Osteoblast (primary cell): Measurements from ENCODE around the gene SOCS4. TPM values are rescaled to one million over a fixed set of nuclear protein-coding genes. Genes with fewer than 3 reads are reported as not detected.

Experiments used
- DNase-seq: peaks from one replicate; pipeline ENCODE4 v3.0.0; 2011; ENCODE audit warnings: low spot score, mixed read lengths; ENCODE audit not compliant: insufficient read length; ENCODE audit errors: missing footprints
- H2AFZ ChIP-seq: 2 replicates; pipeline ENCODE4 v1.6.0; 2011; ENCODE audit warnings: mild to moderate bottlenecking, low read length
- H3K27ac ChIP-seq: 2 replicates; pipeline ENCODE4 v1.5.1; 2011; ENCODE audit warnings: mild to moderate bottlenecking, low read depth, low read length, moderate library complexity
- H3K27me3 ChIP-seq: 2 replicates; pipeline ENCODE4 v1.6.0; 2012; ENCODE audit warnings: mild to moderate bottlenecking, control low read depth, inconsistent platforms, low read length, moderate library complexity; ENCODE audit not compliant: insufficient read depth
- H3K36me3 ChIP-seq: 2 replicates; pipeline ENCODE4 v1.5.1; 2011; ENCODE audit warnings: mild to moderate bottlenecking, low read length, control low read depth, moderate library complexity; ENCODE audit not compliant: insufficient read depth
- H3K4me1 ChIP-seq: 2 replicates; pipeline ENCODE4 v1.5.1; 2011; ENCODE audit warnings: mild to moderate bottlenecking, low read length, control low read depth, moderate library complexity; ENCODE audit not compliant: insufficient read depth
- H3K4me2 ChIP-seq: 2 replicates; pipeline ENCODE4 v1.6.0; 2011; ENCODE audit warnings: mild to moderate bottlenecking, low read length; ENCODE audit not compliant: insufficient read depth
- H3K4me3 ChIP-seq: fragments of 200-600 bp; sonication (generic); 3 replicates; pipeline ENCODE4 v1.5.1; 2012; ENCODE audit warnings: mild to moderate bottlenecking, low read length, inconsistent platforms; ENCODE audit not compliant: insufficient read depth
- H3K79me2 ChIP-seq: 2 replicates; pipeline ENCODE4 v1.6.0; 2012; ENCODE audit warnings: mild to moderate bottlenecking, low read length, control low read depth, inconsistent platforms; ENCODE audit not compliant: insufficient read depth
- H3K9me3 ChIP-seq: 2 replicates; pipeline ENCODE4 v1.5.1; 2011; ENCODE audit warnings: low read depth, low read length, control low read depth
- H4K20me1 ChIP-seq: 2 replicates; pipeline ENCODE4 v1.6.0; 2012; ENCODE audit warnings: mild to moderate bottlenecking, low read length, control low read depth; ENCODE audit not compliant: insufficient read depth
- total RNA-seq: library from RNA; depleted of rRNA; stranded (reverse); fragments of >200 nt; gene quantifications from 2 replicates; pipeline ENCODE4 v1.2.3, GENCODE V29; 2012
- TF ChIP-seq, protein P1 (sequence below): IDR thresholded peaks from 2 replicates; pipeline ENCODE4 v1.5.1; 2011; ENCODE audit warnings: mild to moderate bottlenecking, low read depth, low read length, moderate library complexity; ENCODE audit errors: extremely low read depth

Gene SOCS4
- total RNA-seq, 1 donor: 15.6 TPM

DNA sequence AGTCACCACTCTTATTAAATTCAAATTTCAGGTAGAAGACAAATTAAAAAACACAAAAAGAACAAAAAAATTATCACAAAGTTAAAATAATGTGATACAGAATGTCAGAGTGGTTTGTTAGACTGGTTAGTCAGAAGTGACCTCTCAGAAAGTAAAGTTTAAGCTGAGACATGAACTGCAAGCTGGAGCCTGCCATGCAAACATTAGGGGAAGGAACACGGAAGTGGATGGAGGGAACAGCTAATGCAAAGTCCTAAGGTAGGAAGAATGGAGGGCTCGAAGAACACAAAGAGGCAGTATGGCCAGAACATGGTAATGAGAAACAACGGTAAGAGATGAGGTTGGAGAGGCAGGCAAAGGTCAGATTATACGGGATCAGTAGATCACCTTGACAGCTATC, 41.9 kb upstream of the SOCS4 start:
- Histone ChIP-seq H3K4me2 (no peak overlapping the region), H3K4me3 (no peak overlapping the region), H3K27ac (no peak overlapping the region), H2AFZ (no peak overlapping the region), H3K9me3 (no peaks in the 10 kb centered on the region), H3K27me3 (no peaks in the 10 kb centered on the region), H3K36me3 (peaks cover 12% of the 10 kb centered on the region), H4K20me1 (no peaks in the 10 kb centered on the region), H3K4me1 (no peaks in the 10 kb centered on the region), H3K79me2 (no peaks in the 10 kb centered on the region)
- TF ChIP-seq, protein P1, sequence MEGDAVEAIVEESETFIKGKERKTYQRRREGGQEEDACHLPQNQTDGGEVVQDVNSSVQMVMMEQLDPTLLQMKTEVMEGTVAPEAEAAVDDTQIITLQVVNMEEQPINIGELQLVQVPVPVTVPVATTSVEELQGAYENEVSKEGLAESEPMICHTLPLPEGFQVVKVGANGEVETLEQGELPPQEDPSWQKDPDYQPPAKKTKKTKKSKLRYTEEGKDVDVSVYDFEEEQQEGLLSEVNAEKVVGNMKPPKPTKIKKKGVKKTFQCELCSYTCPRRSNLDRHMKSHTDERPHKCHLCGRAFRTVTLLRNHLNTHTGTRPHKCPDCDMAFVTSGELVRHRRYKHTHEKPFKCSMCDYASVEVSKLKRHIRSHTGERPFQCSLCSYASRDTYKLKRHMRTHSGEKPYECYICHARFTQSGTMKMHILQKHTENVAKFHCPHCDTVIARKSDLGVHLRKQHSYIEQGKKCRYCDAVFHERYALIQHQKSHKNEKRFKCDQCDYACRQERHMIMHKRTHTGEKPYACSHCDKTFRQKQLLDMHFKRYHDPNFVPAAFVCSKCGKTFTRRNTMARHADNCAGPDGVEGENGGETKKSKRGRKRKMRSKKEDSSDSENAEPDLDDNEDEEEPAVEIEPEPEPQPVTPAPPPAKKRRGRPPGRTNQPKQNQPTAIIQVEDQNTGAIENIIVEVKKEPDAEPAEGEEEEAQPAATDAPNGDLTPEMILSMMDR: no peak
- no peak for DNase-seq

DNA sequence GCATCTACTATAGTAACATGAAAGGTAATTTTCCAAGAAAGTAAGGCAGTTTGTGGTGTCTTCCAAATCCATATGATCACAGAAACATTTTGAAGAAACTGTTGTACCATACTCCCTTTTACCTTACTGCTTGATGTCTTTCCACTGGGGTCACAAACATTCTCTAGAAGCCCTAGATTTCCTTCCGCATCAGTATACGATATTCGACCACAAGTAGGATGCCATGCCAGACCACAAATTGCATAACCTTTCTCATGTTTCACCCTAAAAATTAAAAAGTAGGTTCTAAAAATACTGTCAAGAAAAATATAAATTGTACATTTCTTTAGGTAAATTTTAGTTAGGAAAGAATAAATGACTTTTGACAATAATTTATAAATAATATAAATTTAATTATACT, 26.7 kb upstream of the SOCS4 start:
- H4K20me1 ChIP-seq: no peaks in the 10 kb centered on the region
- H3K36me3 ChIP-seq: peaks cover 7% of the 10 kb centered on the region
- no peaks in the 10 kb centered on the region for H3K9me3 ChIP-seq
- DNase-seq: no peak
- H3K4me1 ChIP-seq: peaks cover 2% of the 10 kb centered on the region
- TF ChIP-seq, protein P1: no peak
- H3K27ac ChIP-seq: no peak overlapping the region
- H3K27me3 ChIP-seq: no peaks in the 10 kb centered on the region
- H3K4me3 ChIP-seq: no peak overlapping the region
- no peak overlapping the region for H2AFZ ChIP-seq
- no peaks in the 10 kb centered on the region for H3K79me2 ChIP-seq
- no peak overlapping the region for H3K4me2 ChIP-seq

DNA sequence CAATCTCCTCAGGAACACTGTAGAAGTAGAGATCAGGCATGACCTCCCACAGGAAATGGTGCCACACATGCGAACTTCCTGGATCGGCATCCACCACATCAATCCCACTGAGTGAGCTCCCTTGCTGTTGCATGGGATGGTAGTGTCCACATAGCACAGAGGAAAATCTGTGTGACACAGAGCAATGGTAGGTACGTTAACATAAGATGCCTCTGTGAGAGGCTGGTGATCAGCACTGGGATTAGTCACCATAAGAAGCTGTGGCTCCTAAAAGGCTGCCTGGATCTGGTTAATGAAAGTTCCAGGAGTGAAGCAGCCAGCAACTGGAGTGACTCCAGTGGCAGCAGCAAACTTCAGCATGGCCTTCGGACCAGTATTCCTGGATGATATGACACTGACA, 22.0 kb upstream of the SOCS4 start:
- DNase-seq: no peak
- TF ChIP-seq, protein P1: no peak
- no peak overlapping the region for H3K4me2 ChIP-seq
- H3K79me2 ChIP-seq: no peaks in the 10 kb centered on the region
- H3K27ac ChIP-seq: no peak overlapping the region
- no peak overlapping the region for H2AFZ ChIP-seq
- peaks cover 2% of the 10 kb centered on the region for H3K4me1 ChIP-seq
- H3K27me3 ChIP-seq: no peaks in the 10 kb centered on the region
- no peaks in the 10 kb centered on the region for H4K20me1 ChIP-seq
- no peaks in the 10 kb centered on the region for H3K9me3 ChIP-seq
- peaks cover 12% of the 10 kb centered on the region for H3K36me3 ChIP-seq
- no peak overlapping the region for H3K4me3 ChIP-seq

DNA sequence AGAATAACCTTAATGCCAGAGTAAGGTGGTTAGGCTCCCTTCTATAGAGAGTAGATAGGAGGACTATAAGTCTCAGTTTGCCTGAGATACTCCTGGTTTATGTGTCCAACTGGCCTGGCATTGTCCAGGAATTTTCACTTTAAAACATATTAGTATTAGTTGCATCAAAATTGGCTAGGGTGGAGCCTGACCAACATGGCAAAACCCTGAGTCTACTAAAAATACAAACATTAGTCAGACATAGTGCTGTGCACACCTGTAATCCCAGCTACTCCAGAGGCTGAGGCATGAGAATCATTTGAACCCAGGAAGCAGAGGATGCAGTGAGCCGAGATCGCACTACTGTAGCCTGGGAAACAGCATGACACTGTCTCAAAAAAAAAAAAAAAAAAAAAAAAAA, 12.0 kb upstream of the SOCS4 start:
- DNase-seq: no peak
- Histone ChIP-seq H4K20me1 (no peaks in the 10 kb centered on the region), H3K4me1 (no peaks in the 10 kb centered on the region), H3K9me3 (no peaks in the 10 kb centered on the region), H3K4me2 (no peak overlapping the region), H3K79me2 (peaks cover 11% of the 10 kb centered on the region), H3K27ac (no peak overlapping the region), H3K4me3 (no peak overlapping the region), H3K27me3 (no peaks in the 10 kb centered on the region), H2AFZ (no peak overlapping the region), H3K36me3 (peaks cover 7% of the 10 kb centered on the region)
- TF ChIP-seq, protein P1: no peak
